Stimulated activated CD4-positive, alpha-beta T cell treated with anti-CD3 and anti-CD28 coated beads, Interleukin-1b, Interleukin-23, amount 100 ng/mL, for 4 hours (primary cell): ENCODE measurements around the gene COG5.

Source experiments
- DNase-seq, 2 donors: peaks; one replicate each; pipeline ENCODE4 v3.0.0-alpha.2; 2020; ENCODE audit warnings: low read depth in 2 of 2

Gene COG5

GRCh38 chr7:107505997-107506673, 57.6 kb downstream of the COG5 start:
- DNase-seq = no peak

- no peak for DNase-seq
These were observed 58.4 kb downstream of the COG5 start for GRCh38 chr7:107505362-107505761.

GRCh38 chr7:107503687-107504086, 60.0 kb downstream of the COG5 start:
- DNase-seq = no peak

GRCh38 chr7:107502797-107503196, 60.9 kb downstream of the COG5 start:
- DNase-seq = no peak

- no peak for DNase-seq
These were observed 61.6 kb downstream of the COG5 start for GRCh38 chr7:107502154-107502553.

- no peak for DNase-seq
These were observed 62.1 kb downstream of the COG5 start for GRCh38 chr7:107501593-107501992.

GRCh38 chr7:107499731-107500130, 64.0 kb downstream of the COG5 start:
- no peak for DNase-seq

- no peak for DNase-seq
These were observed 68.2 kb downstream of the COG5 start for GRCh38 chr7:107495516-107495915.

GRCh38 chr7:107494884-107495283, 68.8 kb downstream of the COG5 start:
- no peak for DNase-seq

- DNase-seq = no peak
These were observed 69.4 kb downstream of the COG5 start for GRCh38 chr7:107494315-107494751.

- no peak for DNase-seq
These were observed 70.8 kb downstream of the COG5 start for GRCh38 chr7:107492875-107493274.

GRCh38 chr7:107486041-107486440, 77.7 kb downstream of the COG5 start:
- DNase-seq = no peak

GRCh38 chr7:107482571-107482970, 81.1 kb downstream of the COG5 start:
- DNase-seq = no peak

GRCh38 chr7:107480932-107481331, 82.8 kb downstream of the COG5 start:
- DNase-seq = no peak

- DNase-seq = no peak
These were observed 84.4 kb downstream of the COG5 start for GRCh38 chr7:107479303-107479702.

GRCh38 chr7:107474104-107474521, 89.6 kb downstream of the COG5 start:
- no peak for DNase-seq

GRCh38 chr7:107472116-107472515, 91.6 kb downstream of the COG5 start:
- no peak for DNase-seq

- no peak for DNase-seq
These were observed 92.2 kb downstream of the COG5 start for GRCh38 chr7:107471292-107472070.

- no peak for DNase-seq
These were observed 93.8 kb downstream of the COG5 start, which contains the start of gene GPR22 for GRCh38 chr7:107469929-107470328. Gene GPR22 (plus strand): TSS chr7:107470057. CDS start chr7:107474061, 4,004 bp downstream.

GRCh38 chr7:107468824-107469223, 94.9 kb downstream of the COG5 start:
- DNase-seq = no peak

GRCh38 chr7:107467972-107468371, 95.7 kb downstream of the COG5 start:
- DNase-seq = no peak

- no peak for DNase-seq
These were observed 99.0 kb downstream of the COG5 start for GRCh38 chr7:107464666-107465226.
